HCT116 (cell line): ENCODE results near the gene FAM24A. TPM values are rescaled to one million over a fixed set of nuclear protein-coding genes. Genes with fewer than 3 reads are reported as not detected.

ENCODE experiments used
- ATAC-seq: fragments of 200-7000 bp; cut with Tn5 transposase; 2 replicates; pipeline ENCODE4 v1.9.1; 2020; ENCODE audit warnings: mild to moderate bottlenecking, moderate library complexity
- Bru-seq: library from RNA; stranded (reverse); fragments of 400-500 nt; gene quantifications from one replicate; lab custom pipeline; 2021; lab: Mats Ljungman, UMichigan
- BruChase-seq, 2 experiments: library from RNA; stranded (reverse); fragments of 400-500 nt; gene quantifications; one replicate each; lab custom pipeline; 2021; lab: Mats Ljungman, UMichigan
- BruUV-seq: library from RNA; stranded (reverse); fragments of 400-500 nt; replicated peaks from 2 replicates; lab custom pipeline; 2021; lab: Mats Ljungman, UMichigan
- CTCF ChIA-PET: fragments of 300-600 bp; sonication (Branson Sonifier 250); formaldehyde crosslinking; loops from one replicate; lab custom pipeline; 2021; ENCODE audit warnings: antibody characterized with exemption; lab: Charles Lee
- POLR2A ChIA-PET: fragments of 300-600, 350-600 bp; sonication (Branson Sonifier 250); formaldehyde crosslinking; loops from one replicate; lab custom pipeline; 2021; ENCODE audit warnings: antibody characterized with exemption; lab: Charles Lee
- RAD21 ChIA-PET, 2 experiments: fragments of 300-600 bp; sonication (Branson Sonifier 250); formaldehyde crosslinking; loops; one replicate each; lab custom pipeline; 2023; ENCODE audit warnings: low total read pairs in 2 of 2; ENCODE audit not compliant: uncharacterized antibody in 2 of 2, unreplicated experiment in 2 of 2, low non-redundant PET in 1 of 2; lab: Charles Lee
- DNase-seq: peaks from one replicate; pipeline ENCODE4 v3.0.0-alpha.2; 2010; ENCODE audit warnings: low read depth, low spot score
- H2AFZ ChIP-seq: fragments of 200-600 bp; shearing (Covaris generic), sonication (generic); 2 replicates; pipeline ENCODE4 v1.6.1; 2017; ENCODE audit warnings: low read depth, mixed run types, mixed read lengths, antibody characterized with exemption, low read length; ENCODE audit not compliant: poor library complexity, severe bottlenecking
- H3K27ac ChIP-seq: 2 replicates; pipeline ENCODE4 v1.5.1; 2012; ENCODE audit warnings: low read depth, low read length
- H3K27me3 ChIP-seq: fragments of 200-600 bp; sonication (generic); 2 replicates; pipeline ENCODE4 v1.6.1; 2016; ENCODE audit warnings: mixed run types, low read length, mixed read lengths; ENCODE audit not compliant: insufficient read depth
- H3K36me3 ChIP-seq, 2 experiments: fragments of 200-500 bp in 1 of 2; fragments of 200-600 bp in 1 of 2; sonication (Bioruptor generic) in 1 of 2; sonication (generic) in 1 of 2; 2 replicates each; pipeline versions ENCODE4 v1.5.1 to v1.6.1; 2014 to 2016; ENCODE audit warnings: low read length in 2 of 2, inconsistent platforms in 1 of 2, mixed read lengths in 1 of 2, mixed run types in 1 of 2; ENCODE audit not compliant: insufficient read depth in 2 of 2, control insufficient read depth in 1 of 2
- H3K4me1 ChIP-seq, 2 experiments: fragments of 200-600 bp in 1 of 2; sonication (generic) in 1 of 2; 2 replicates each; pipeline versions ENCODE4 v1.5.1 to v1.6.1; 2012 to 2017; ENCODE audit warnings: low read length in 2 of 2, inconsistent platforms in 1 of 2, mild to moderate bottlenecking in 1 of 2, mixed read lengths in 1 of 2, mixed run types in 1 of 2, moderate library complexity in 1 of 2; ENCODE audit not compliant: insufficient read depth in 2 of 2, control insufficient read depth in 1 of 2
- H3K4me2 ChIP-seq: fragments of 200-600 bp; sonication (generic); 2 replicates; pipeline ENCODE4 v1.6.1; 2017; ENCODE audit warnings: mixed run types, low read length, mixed read lengths
- H3K4me3 ChIP-seq, 2 experiments: fragments of 200-600 bp in 1 of 2; sonication (generic) in 1 of 2; replicated peaks in 1 of 2; 2 replicates each; pipeline ENCODE4 v1.5.1; 2011 to 2016; ENCODE audit warnings: low read length in 2 of 2, control low read depth in 1 of 2, low read depth in 1 of 2, mild to moderate bottlenecking in 1 of 2, mixed read lengths in 1 of 2, mixed run types in 1 of 2
- H3K79me2 ChIP-seq: fragments of 200-600 bp; sonication (generic); 2 replicates; pipeline ENCODE4 v1.6.1; 2017; ENCODE audit warnings: mild to moderate bottlenecking, mixed run types, low read length, moderate library complexity, mixed read lengths; ENCODE audit not compliant: insufficient read depth
- H3K9ac ChIP-seq: fragments of 200-600 bp; sonication (generic); 2 replicates; pipeline ENCODE4 v1.6.1; 2016; ENCODE audit warnings: low read length, mixed read lengths
- H3K9me2 ChIP-seq: fragments of 200-600 bp; sonication (generic), shearing (Covaris generic); 2 replicates; pipeline ENCODE4 v1.6.1; 2017; ENCODE audit warnings: mixed run types, mild to moderate bottlenecking, moderate library complexity; ENCODE audit not compliant: insufficient read depth
- H3K9me3 ChIP-seq, 2 experiments: fragments of 200-500 bp in 1 of 2; fragments of 200-600 bp in 1 of 2; sonication (Bioruptor generic) in 1 of 2; sonication (generic) in 1 of 2; 2 replicates each; pipeline ENCODE4 v1.6.1; 2014 to 2017; ENCODE audit warnings: low read length in 2 of 2, mixed read lengths in 2 of 2, inconsistent platforms in 1 of 2, low read depth in 1 of 2, mild to moderate bottlenecking in 1 of 2, mixed run types in 1 of 2, moderate library complexity in 1 of 2; ENCODE audit not compliant: control insufficient read depth in 1 of 2, insufficient read depth in 1 of 2
- H4K20me1 ChIP-seq: fragments of 200-600 bp; sonication (generic), shearing (Covaris generic); 2 replicates; pipeline ENCODE4 v1.6.1; 2017; ENCODE audit warnings: mixed run types, mild to moderate bottlenecking, moderate library complexity; ENCODE audit not compliant: insufficient read depth
- CBX3 ChIP-seq: IDR thresholded peaks from 2 replicates; pipeline ENCODE4 v1.6.1; 2012; ENCODE audit warnings: low read depth
- CEBPB ChIP-seq: IDR thresholded peaks from 2 replicates; pipeline ENCODE4 v1.6.1; 2012; ENCODE audit warnings: low read depth
- EGR1 ChIP-seq: IDR thresholded peaks from 2 replicates; pipeline ENCODE4 v1.6.1; 2012; ENCODE audit warnings: low read depth
- FOSL1 ChIP-seq: IDR thresholded peaks from 2 replicates; pipeline ENCODE4 v1.6.1; 2012; ENCODE audit warnings: low read depth
- JUND ChIP-seq: IDR thresholded peaks from 2 replicates; pipeline ENCODE4 v1.6.1; 2012
- MAX ChIP-seq: IDR thresholded peaks from 2 replicates; pipeline ENCODE4 v1.6.1; 2012
- POLR2A ChIP-seq: IDR thresholded peaks from 2 replicates; pipeline ENCODE4 v1.7.0; 2011; ENCODE audit warnings: borderline replicate concordance; ENCODE audit not compliant: insufficient read depth, insufficient read length; ENCODE audit errors: extremely low read depth
- TCF7L2 ChIP-seq: IDR thresholded peaks from 2 replicates; pipeline ENCODE4 v1.7.0; 2011; ENCODE audit warnings: borderline replicate concordance, inconsistent platforms; ENCODE audit not compliant: insufficient read depth, insufficient read length; ENCODE audit errors: extremely low read depth
- ZBTB33 ChIP-seq: IDR thresholded peaks from 2 replicates; pipeline ENCODE4 v1.6.1; 2011; ENCODE audit warnings: mild to moderate bottlenecking, low read length, moderate library complexity; ENCODE audit not compliant: insufficient replicate concordance; ENCODE audit errors: extremely low read depth
- ZFX ChIP-seq: fragments of 450-650 bp; IDR thresholded peaks from 2 replicates; pipeline ENCODE4 v1.6.1; 2017
- ZNF274 ChIP-seq: fragments of 200-500 bp; sonication (Bioruptor generic); IDR thresholded peaks from 2 replicates; pipeline ENCODE4 v1.6.1; 2014; ENCODE audit warnings: mild to moderate bottlenecking, low read depth, low read length, inconsistent platforms
- intact Hi-C: fragments of 100-400 bp; cut with micrococcal nuclease; formaldehyde crosslinking; loops from 2 replicates; pipeline ENCODE4 v1.10.0; 2022
- long read RNA-seq: library from polyadenylated mRNA; unstranded; transcript quantifications from one replicate; pipeline ENCODE4 v2.0.0, GENCODE V29; 2021; ENCODE audit not compliant: unreplicated experiment
- polyA plus RNA-seq: library from polyadenylated mRNA; unstranded; fragments of >200 nt; gene quantifications from 2 replicates; pipeline ENCODE4 v1.2.1, GENCODE V29; 2012; ENCODE audit warnings: missing spikeins
- total RNA-seq: library from RNA; stranded (reverse); gene quantifications from one replicate; pipeline ENCODE4 v1.2.1, GENCODE V29; 2021; ENCODE audit not compliant: unreplicated experiment
- TF ChIP-seq, protein P1 (sequence below), 3 experiments: fragments of 200-600 bp in 1 of 3; sonication (generic) in 1 of 3; IDR thresholded peaks in 2 of 3; conservative IDR thresholded peaks in 1 of 3; 2 replicates each; pipeline ENCODE4 v1.5.1; 2012 to 2017; ENCODE audit warnings: low read depth in 2 of 3, low read length in 2 of 3, antibody characterized with exemption in 1 of 3, borderline replicate concordance in 1 of 3, control low read depth in 1 of 3, mild to moderate bottlenecking in 1 of 3, mixed read lengths in 1 of 3, mixed run types in 1 of 3, moderate library complexity in 1 of 3; ENCODE audit not compliant: insufficient read depth in 1 of 3
- TF ChIP-seq, protein P2 (sequence below): IDR thresholded peaks from 2 replicates; pipeline ENCODE4 v1.6.1; 2012

The FAM24A gene
- total RNA-seq (not detected), Bru-seq, nascent RNA (not detected), BruChase-seq, experiment 1, labeled RNA remaining after a 6-hour chase (not detected), BruChase-seq, experiment 2, labeled RNA remaining after a 2-hour chase (not detected)
- polyA plus RNA-seq: not detected in 2 replicates
- long read RNA-seq: 0 reads

- ChIA-PET RAD21 (no interaction called here), POLR2A (no interaction called here), CTCF (no interaction called here)
- no peaks in the 10 kb centered on the region for H3K9me2 ChIP-seq
- H3K9ac ChIP-seq: no peak within 1 kb of the TSS
- no peaks in the 10 kb centered on the region for H3K36me3 ChIP-seq
- no peak within 1 kb of the TSS for H3K27ac ChIP-seq
- H4K20me1 ChIP-seq: no peaks in the 10 kb centered on the region
- 0 out of 2 replicates have a peak, but pooled peaks cover 7% of the 10 kb centered on the region for H3K27me3 ChIP-seq
- TF ChIP-seq ZNF274: no peak
- TF ChIP-seq, protein P1, sequence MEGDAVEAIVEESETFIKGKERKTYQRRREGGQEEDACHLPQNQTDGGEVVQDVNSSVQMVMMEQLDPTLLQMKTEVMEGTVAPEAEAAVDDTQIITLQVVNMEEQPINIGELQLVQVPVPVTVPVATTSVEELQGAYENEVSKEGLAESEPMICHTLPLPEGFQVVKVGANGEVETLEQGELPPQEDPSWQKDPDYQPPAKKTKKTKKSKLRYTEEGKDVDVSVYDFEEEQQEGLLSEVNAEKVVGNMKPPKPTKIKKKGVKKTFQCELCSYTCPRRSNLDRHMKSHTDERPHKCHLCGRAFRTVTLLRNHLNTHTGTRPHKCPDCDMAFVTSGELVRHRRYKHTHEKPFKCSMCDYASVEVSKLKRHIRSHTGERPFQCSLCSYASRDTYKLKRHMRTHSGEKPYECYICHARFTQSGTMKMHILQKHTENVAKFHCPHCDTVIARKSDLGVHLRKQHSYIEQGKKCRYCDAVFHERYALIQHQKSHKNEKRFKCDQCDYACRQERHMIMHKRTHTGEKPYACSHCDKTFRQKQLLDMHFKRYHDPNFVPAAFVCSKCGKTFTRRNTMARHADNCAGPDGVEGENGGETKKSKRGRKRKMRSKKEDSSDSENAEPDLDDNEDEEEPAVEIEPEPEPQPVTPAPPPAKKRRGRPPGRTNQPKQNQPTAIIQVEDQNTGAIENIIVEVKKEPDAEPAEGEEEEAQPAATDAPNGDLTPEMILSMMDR (IDR thresholded peaks at IDR 0.05 in 2 of 3, conservative IDR thresholded peaks at IDR 0.05 in 1 of 3; ENCODE audit: borderline replicate concordance in 1 of 3, insufficient read depth in 1 of 3, low read depth in 2 of 3, low read length in 2 of 3): no peak
- TF ChIP-seq POLR2A: no peak
- TF ChIP-seq FOSL1: no peak
- no peak for TF ChIP-seq MAX
- TF ChIP-seq CEBPB: no peak
- TF ChIP-seq CBX3: no peak
- TF ChIP-seq ZFX: no peak
- TF ChIP-seq EGR1: no peak
- TF ChIP-seq, protein P2, sequence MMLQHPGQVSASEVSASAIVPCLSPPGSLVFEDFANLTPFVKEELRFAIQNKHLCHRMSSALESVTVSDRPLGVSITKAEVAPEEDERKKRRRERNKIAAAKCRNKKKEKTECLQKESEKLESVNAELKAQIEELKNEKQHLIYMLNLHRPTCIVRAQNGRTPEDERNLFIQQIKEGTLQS: no peak
- TF ChIP-seq JUND: no peak
- no peak for TF ChIP-seq TCF7L2
- TF ChIP-seq ZBTB33: no peak
- no peak for DNase-seq
- ATAC-seq: no peak
- no peaks in the 10 kb centered on the region for H3K4me1 ChIP-seq
- H3K9me3 ChIP-seq: no peaks in the 10 kb centered on the region
- H3K4me2 ChIP-seq: no peak within 1 kb of the TSS
- no TSS peak for BruUV-seq
- no peak within 1 kb of the TSS for H3K4me3 ChIP-seq
- H2AFZ ChIP-seq: no peak within 1 kb of the TSS
- no peaks in the 10 kb centered on the region for H3K79me2 ChIP-seq
- intact Hi-C loops: no loop called here
Observed at GRCh38 chr10:122910310-122910709, at the start of gene FAM24A. Gene FAM24A, plus strand, starts transcription at chr10:122910610. Its CDS starts 1,025 bp downstream, at chr10:122911635.
